HG03095 (cell line): Measurements from ENCODE around the gene PPT1.

ENCODE experiments used
- ATAC-seq: cut with Tn5 transposase; IDR thresholded peaks from one replicate; pipeline ENCODE4 v1.9.1; 2021; ENCODE audit warnings: moderate library complexity; ENCODE audit not compliant: unreplicated experiment

Gene PPT1

DNA sequence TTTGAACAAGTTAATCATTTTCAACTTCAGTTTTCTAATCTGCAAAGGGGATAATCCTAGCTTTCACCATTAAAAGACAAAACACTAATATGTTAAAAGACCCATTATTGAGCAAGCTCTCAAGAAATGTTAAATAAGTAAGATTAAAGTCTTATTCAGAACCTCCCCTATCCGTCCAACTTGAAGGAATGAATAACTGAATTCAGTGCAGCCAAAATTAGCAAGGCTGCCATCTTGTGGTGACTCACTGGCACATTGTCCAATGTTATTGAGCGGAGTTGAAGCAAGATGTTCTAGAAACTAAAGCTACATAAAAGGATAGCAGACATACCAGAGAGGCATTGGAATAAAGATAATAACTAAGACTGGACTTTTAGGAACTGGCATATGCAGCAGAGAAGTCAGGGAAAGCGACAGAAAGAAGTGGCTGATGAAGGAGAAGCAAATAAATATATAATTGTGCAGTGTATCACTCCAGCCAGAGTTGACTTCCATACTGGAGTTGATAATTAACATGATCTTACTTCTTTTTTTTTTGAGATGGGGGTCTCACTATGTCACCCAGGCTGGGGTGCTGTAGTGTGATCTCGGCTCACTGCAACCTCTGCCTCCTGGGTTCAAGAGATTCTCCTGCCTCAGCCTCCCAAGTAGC, 64.7 kb downstream of the PPT1 start:
- no peak for ATAC-seq

DNA sequence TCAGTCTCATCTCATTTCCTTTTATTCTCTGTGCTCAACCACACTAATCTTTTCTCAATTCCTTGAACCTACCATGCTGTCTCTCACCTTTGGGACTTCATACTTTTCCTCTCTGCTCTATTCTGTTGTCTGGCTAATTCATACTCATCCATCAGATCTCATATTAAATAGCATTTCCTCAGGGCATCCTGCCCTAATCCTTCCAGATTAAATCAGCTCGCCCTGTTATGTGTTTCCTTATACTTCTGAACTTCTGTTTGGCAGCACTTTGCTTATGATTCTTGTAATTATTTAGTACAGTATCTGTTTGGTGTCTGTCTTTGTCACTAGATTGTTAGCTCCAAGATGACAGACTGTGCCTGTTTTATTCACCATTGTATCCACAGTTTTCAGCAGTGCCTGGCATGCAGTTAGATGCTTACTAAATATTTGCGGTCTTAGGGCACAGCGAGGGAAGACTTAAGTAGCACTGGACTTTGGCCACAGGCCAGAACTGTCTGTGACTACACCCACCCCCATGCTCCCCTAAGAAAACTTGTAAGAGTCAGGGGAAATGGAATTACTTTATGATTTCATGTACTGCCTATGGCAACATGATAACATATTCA, 66.4 kb downstream of the PPT1 start:
- no peak for ATAC-seq

DNA sequence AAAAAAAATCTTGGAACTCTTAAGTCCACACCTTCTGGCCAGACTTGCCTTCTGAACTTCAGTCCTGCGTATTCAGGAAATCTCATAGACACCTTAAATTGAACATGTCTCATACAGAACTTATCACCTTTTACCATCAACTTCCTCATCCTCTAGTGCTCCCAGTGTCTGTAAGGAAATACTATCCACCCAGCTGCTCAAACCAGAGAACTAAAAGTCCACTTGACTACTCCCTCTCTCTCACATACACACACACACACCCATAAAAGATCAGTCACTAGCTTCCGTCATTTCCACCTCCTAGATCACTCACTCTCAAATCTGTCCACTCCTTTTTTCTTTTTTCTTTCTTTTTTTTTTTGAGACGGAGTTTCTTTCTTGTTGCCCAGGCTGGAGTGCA, 67.4 kb downstream of the PPT1 start:
- ATAC-seq, result no peak

DNA sequence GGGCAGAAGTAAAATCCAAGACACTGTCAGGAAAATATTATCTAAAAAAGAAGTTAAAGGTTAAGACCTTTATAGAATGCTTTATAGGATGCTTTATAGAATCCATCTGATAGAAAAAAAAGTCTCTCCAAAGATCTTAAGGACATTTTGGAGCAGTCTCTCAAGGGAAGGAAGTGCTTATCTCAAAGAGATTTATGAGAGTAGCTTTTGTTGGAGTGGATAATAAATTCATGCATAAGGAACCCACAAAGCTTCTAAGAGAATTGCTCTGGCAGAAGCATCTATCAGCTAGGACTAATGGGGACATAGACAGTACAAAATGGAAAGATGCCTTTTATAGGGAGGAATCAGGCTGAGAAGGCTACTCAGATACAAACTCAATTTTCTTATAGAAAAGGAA, 69.4 kb downstream of the PPT1 start:
- ATAC-seq, result no peak

DNA sequence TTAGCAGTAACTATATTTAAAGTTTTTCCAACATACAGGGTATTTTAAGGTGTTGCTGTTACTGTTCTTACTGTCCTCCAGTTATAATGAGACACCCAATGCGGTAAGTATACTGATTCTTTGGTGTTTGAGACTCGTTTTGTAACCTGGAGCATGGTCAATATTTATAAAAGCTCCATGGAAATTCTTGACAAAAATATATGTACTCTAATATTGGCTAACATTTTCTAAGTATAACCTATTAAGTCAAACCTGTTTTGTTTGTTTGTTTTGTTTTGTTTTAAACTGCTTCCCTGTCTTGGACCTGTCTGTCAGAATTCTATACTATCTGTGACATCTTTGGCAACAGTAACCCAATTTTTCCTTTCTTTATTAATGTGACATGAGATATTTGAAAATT, 72.4 kb downstream of the PPT1 start:
- ATAC-seq, result no peak

DNA sequence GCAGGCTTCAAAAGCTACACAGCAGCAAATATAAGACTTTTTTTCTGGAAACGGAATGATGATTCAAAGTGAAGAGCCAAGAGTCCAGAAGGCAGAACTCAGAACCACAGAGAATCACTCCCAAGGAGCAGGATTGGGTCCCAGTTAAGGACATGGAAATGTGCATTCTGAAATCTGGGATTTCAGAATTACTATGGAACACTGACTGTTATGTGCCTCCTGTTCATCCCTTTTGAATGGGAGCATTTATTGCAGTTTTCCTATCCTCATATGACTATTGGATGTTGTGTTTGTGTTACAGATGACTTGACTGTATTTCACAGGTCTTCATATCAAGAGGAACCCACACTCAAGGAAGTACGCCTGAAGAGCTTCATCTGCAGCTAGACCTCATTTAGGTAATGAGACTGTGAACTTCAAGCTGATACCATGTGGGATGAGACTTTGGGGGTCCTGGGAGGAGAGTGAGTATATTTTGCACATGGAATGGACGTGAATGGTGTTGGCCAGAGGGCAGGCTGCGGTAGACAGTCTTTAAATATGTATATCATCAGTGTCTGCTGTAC, 73.6 kb downstream of the PPT1 start:
- ATAC-seq, result no peak
